AML-193 (cell line): Measurements from ENCODE around the gene TPSD1.
"Not testable (repeated sequence)": the region's sequence is repeated elsewhere in the genome, so short reads cannot be mapped to it uniquely, and the experiment has no call there.

ENCODE experiments used
- DNase-seq, 2 experiments: peaks; one replicate each; lab custom pipeline; 2025; lab: John Stamatoyannopoulos, UW

Gene TPSD1

DNA sequence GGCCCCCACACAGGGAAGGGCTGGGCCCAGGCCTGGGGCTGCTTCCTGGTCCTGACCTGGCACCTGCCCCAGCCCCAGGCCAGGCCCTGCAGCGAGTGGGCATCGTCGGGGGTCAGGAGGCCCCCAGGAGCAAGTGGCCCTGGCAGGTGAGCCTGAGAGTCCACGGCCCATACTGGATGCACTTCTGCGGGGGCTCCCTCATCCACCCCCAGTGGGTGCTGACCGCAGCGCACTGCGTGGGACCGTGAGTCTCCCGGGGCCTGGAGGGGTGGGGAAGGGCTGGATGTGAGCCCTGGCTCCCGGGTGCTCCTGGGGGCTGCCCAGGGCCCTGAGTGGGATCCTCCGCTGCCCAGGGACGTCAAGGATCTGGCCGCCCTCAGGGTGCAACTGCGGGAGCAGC is 14.8 kb upstream of the TPSD1 start:
- not testable (repeated sequence) for DNase-seq

- not testable (repeated sequence) for DNase-seq
Measured at GRCh38 chr16:1243363-1243762, 12.5 kb upstream of the TPSD1 start.

GRCh38 chr16:1243907-1244850 is 11.7 kb upstream of the TPSD1 start:
- DNase-seq = not testable (repeated sequence)

GRCh38 chr16:1244881-1245280 is 11.0 kb upstream of the TPSD1 start:
- peak; percentile 61 to 67 for DNase-seq

GRCh38 chr16:1245452-1246020 is 10.3 kb upstream of the TPSD1 start:
- peak in 1 of 2 experiments; percentile 10 for DNase-seq

GRCh38 chr16:1247903-1248537 is 7.8 kb upstream of the TPSD1 start:
- not testable (repeated sequence) for DNase-seq

DNA sequence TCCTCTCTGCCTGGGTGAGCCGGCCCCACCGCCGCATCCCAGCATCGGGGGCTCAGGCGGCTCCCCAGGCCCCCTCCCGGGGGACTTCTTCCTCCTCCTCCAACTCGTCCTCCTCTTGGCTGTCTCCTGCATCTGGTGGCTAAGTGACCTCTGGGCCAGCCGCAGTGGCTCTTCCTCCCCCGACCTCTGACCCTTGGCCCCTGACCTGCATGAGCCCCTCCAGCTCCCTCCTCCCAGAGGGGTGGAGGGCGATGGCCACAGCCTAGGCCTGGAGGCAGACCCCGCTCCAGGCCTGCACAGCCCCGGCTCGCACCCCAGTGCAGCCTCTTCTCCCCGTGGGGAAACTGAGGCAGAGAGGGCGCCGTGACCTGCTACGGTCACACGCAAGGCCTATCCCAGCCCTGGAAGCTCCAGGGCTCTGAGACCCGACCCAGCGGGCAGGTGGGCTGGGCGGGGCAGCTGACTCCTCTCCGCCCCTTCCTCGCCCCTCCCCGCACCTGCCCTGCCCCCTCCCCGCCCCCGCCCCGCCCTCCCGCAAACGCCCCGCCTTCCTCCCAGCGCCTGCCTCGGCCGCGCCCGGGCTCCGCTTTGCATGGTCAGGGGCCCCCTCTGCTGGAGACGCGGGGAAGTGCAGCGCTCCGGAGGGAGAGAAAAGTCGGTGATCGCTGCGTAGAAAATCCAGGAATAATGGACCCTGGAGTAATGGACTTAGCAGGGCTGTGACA is 6.7 kb upstream of the TPSD1 start:
- DNase-seq = not testable (repeated sequence)

- DNase-seq = not testable (repeated sequence)
Measured at GRCh38 chr16:1253701-1254364, 2.0 kb upstream of the TPSD1 start.

- not testable (repeated sequence) for DNase-seq
Measured at GRCh38 chr16:1254821-1255220, 1.0 kb upstream of the TPSD1 start.

DNA sequence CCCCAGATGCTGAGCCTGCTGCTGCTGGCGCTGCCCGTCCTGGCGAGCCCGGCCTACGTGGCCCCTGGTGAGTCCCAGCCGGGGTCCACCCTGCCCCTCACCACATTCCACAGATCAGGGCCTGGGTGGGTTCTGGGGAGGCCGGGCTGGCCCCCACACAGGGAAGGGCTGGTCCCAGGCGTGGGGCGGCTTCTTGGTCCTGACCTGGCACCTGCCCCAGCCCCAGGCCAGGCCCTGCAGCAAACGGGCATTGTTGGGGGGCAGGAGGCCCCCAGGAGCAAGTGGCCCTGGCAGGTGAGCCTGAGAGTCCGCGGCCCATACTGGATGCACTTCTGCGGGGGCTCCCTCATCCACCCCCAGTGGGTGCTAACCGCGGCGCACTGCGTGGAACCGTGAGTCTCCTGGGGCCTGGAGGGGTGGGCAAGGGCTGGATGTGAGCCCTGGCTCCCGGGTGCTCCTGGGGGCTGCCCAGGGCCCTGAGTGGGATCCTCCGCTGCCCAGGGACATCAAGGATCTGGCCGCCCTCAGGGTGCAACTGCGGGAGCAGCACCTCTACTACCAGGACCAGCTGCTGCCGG is 516 bp downstream of the TPSD1 start:
- not testable (repeated sequence) for DNase-seq

- no peak for DNase-seq
Measured at GRCh38 chr16:1256874-1257322, 1.0 kb downstream of the TPSD1 start.

- DNase-seq = no peak
Measured at GRCh38 chr16:1257561-1258224, 1.8 kb downstream of the TPSD1 start.

- DNase-seq = no peak
Measured at GRCh38 chr16:1258225-1258600, 2.3 kb downstream of the TPSD1 start.

DNA sequence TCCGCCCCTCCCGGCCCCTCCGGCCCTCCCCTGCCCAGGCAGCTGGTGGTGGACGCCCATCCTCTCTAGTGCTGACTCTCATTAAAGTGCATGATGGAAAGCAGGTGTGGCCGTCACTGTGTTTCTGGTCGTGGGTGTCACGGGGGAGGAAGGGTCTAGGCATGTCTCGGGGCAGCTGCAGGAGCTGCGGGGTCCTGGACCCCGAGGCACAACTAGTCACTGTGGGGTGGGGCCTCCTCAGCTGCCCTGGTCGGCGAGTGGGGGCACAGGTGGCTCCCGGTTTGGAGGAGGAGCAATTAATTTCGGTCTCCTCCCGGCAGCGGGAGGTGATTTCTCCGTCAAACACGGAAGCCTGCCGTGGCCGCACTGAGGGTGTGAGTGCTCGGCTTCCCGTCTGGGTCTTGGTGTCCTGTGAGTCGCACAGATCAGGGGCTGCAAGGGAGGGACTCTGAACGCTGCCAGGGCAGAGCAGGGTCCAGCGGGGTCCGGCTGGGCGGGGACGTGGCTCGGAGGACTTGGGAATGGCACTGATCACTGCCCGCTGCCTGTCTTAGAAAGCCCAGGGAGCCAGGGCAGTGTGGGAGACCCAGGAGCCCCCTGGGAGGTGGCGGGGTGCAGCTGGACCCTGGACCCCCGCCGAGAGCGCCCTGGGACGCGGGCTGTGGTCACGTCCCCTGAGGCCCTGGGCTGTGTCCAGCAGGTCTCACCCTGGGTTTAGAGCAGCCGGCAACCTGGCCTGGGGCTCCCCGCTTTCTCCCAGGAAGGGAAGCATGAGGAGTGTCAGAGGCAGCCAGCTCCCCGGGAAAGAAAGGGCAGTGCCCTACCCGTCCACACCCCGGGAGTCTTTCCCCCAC is 3.3 kb downstream of the TPSD1 start:
- DNase-seq = no peak

- DNase-seq = no peak
Measured at GRCh38 chr16:1259760-1260068, 3.8 kb downstream of the TPSD1 start.

GRCh38 chr16:1260101-1260680 is 4.3 kb downstream of the TPSD1 start:
- DNase-seq = no peak

DNA sequence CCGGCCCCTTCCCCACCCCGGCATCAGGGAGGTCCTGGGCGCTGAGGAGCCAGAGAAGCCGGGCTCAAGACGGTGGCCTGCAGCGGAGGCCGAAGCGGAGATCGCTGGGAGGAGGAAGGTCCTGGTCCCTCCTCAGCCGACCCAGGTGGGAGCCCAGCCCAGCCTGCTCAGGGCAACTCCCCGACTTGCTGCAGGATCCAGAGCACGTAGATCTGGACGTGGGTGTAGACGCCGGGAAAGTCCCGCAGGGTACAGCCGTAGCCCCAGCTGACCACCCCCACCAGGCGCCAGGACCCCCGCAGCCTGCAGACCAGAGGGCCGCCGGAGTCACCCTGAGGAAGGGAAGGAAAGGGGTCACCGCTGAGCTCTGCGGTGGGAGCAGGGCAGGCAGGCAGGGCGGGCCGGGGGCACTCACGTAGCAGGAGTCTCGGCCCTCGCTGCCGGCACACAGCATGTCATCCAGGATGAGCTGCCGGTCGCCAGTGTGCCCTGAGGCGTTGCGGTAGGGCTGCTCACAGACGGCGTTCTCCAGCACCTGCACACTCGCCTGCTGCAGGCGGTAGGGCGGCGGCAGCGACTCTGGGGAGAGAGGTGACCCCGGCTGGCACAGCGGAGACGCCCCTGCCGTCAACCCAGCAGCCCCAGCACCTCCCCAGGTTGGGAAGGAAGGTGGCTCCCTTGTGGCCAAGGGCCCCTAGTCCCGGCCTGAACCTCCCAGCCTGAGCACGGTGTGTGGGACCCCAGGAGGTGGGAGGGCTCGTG is 5.4 kb downstream of the TPSD1 start:
- no peak for DNase-seq

DNA sequence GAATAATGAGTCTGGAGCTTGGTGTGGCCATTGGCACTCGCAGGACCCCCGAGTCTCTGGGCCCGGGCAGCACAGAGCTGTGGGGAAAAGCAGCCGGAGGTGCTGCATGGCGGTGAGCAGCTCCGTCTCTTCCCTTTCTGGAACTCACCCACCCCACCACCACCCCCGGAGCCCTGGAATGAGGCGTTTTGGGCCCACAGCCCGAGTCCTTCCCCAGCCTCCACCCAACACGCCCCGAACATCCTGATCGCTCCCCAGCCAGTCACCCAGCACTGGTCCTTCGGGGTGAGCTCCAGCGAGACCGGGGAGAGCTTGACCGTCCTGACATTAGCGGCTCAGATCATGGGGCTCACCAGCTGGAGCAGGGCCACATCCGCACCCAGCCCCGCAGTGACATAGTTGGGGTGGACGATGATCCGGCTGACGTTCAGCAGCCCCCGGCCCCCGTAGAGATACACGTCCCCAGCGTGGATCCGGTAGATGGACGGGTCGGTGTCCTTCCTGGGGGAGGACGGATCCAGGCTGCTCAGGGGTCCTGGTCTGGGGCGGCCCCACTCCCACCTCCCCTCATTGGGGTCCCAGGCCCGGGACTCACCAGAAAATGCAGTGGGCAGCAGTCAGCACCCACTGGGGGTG is 6.5 kb downstream of the TPSD1 start:
- no peak for DNase-seq
